NOMO-1 (cell line): ENCODE data around the gene RAB4B.
"Not testable (repeated sequence)": the region's sequence is repeated elsewhere in the genome, so short reads cannot be mapped to it uniquely, and the experiment has no call there.

Experiments used
- DNase-seq, 2 experiments: peaks; one replicate each; lab custom pipeline; 2025; ENCODE audit not compliant: unreplicated experiment in 2 of 2; lab: John Stamatoyannopoulos, UW

RAB4B gene, protein sequence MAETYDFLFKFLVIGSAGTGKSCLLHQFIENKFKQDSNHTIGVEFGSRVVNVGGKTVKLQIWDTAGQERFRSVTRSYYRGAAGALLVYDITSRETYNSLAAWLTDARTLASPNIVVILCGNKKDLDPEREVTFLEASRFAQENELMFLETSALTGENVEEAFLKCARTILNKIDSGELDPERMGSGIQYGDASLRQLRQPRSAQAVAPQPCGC

DNA sequence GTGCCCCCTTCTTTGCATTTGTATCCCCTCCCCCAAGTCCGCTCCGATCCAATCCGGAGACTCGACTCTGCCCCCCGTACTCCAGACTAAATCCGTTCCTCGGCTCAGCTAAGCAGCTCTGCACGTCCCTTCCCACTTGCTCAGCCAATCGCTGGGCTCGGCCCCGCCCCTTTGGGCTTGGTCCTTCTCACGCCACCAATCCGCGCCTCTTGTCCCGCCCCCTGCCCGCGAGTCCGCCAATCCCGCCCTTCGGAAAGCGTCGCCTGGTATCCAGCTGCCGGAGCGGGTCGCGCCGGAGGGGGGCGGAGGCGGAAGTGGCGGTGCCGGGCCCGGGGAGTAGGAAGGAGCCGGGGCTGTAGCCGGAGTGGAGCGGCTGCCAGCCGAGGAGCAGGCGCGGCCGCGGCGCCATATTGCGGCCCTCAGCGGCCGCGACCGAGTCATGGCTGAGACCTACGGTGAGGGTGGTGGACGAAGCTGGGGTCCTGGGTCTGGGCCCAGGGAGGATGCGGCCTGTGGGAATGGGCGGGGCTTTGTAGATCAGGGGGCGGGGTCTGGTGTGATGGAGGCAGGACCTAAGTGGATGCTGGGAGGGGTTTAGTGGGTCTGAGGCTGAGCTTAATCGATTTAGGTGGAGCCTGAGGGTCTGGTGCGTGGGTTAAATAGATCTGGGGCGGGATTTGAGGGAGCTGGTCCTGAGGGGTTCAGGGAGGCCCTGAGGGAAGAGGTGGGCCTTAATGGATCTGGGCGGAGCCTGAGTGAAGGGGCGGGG, at the start of gene RAB4B:
TSS of gene RAB4B (plus strand) at position 311 of the 769 bp plus-strand sequence. CDS start at position 440, 129 bp downstream.
- DNase-seq: peak; percentile 98 to 99

DNA sequence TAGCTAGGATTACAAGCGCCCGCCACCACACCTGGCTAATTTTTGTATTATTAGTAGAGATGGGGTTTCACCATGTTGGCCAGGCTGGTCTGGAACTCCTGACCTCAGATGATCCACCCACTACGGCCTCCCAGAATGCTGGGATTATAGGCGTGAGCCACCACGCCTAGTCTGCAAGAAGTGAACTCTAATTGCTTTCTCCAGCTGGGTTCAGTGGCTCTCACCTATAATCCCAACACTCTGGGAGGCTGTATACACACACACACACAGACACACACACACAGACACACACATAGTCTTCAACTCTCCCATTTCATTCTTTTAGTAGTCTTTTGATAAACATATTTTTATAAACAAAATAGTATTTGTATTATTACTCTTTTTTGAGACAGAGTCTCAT, 48.0 kb upstream of the RAB4B start:
- not testable (repeated sequence) for DNase-seq

DNA sequence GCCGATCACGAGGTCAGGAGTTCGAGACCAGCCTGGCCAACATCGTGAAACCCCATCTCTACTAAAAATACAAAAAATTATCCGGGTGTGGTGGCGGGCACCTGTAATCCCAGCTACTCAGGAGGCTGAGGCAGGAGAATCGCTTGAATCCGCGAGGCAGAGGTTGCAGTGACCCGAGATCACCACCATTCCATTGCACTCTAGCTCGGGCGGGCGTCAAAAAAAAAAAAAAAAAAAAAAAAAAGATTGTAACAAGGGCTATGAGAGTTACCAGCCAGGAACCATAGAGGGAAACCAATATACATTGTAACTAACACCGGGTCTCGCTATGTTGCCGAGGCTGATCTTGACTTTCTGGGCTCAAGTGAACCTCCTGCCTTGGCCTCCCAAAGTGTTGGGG, 45.7 kb upstream of the RAB4B start:
- not testable (repeated sequence) for DNase-seq

DNA sequence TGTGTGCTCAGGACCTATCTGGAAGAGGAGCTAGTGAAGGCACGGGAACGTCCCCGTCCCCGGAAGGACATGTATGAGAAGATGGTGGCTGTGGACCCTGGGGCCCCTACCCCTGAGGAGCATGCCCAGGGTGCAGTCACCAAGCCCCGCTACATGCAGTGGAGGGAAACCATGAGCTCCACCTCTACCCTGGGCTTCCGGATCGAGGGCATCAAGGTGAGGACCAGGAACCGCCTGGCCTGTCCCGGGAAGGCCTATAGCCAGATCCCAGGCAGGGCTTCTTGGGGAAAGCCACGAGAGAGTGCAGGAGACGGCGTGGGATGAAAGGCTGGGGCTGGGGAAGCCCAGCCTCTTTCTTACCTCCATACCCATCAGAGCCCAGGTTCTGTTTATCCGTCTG, 44.9 kb upstream of the RAB4B start:
- no peak for DNase-seq

DNA sequence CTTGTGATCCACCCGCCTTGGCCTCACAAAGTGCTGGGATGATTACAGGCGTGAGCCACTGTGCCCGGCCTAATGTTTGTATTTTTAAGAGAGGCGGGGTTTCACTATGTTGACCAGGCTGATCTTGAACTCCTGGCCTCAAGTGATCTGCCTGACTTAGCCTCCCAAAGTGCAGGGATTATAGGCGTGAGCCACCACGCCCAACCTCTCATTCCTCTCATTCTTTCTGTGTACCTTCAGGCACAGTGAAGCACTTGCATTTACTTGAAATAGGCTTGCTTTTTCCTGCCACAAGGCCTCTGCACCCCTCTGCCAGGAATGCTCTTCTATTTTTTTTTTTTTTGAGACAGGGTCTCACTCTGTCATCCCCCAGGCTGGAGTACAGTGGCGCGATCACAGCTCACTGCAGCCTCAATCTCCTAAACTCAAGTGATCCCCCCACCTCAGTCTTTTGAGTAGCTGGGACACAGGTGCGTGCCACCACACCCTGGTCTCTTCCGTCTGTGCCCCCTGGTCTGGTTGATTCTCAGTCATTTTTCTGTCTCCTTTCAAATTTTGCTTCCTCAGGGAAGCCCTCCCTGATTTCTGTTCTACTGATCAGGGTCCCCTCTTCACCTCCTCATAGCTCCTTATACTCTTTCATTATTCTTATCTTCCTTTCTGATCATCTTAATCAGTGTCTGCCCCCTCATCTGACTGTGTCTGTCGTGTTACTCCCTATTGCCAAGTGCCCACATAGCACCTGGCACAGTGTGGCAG, 42.9 kb upstream of the RAB4B start:
- no peak for DNase-seq

- DNase-seq: no peak
These were observed 41.4 kb upstream of the RAB4B start for GRCh38 chr19:40736661-40737060.

GRCh38 chr19:40737102-40737644, 40.9 kb upstream of the RAB4B start:
- DNase-seq: no peak

DNA sequence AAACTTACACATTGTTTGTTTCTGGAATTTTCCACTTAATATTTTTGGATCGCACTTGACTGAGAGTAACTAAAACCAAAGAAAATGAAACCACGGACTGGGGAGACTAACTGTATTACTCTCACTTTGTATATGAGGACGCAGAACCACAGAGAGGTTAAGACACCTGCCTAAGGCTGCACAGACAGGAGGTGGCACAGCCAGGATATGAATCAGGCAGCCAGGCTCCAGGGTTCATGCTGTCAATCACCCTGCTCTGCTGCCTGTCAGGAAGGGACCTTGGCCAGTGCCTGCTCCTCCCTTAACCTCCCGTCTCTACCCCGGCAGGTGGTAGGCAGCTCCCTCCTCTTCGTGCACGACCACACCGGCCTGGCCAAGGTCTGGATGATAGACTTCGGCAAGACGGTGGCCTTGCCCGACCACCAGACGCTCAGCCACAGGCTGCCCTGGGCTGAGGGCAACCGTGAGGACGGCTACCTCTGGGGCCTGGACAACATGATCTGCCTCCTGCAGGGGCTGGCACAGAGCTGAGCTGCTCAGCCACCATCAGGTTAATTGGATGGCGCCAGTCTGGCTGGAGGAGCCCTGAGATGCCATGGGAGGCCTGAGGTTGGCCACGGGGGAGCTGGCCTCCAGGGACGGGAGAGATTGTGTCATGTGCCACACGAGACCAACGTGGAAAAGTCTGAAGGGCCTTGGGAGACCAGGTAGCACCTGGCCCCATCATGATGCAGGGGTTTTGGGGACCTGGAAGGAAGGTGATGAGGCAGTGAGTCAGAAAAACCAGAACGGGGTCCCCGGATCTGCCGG, 38.8 kb upstream of the RAB4B start:
- DNase-seq: no peak

GRCh38 chr19:40739871-40740703, 38.0 kb upstream of the RAB4B start:
- no peak for DNase-seq

DNA sequence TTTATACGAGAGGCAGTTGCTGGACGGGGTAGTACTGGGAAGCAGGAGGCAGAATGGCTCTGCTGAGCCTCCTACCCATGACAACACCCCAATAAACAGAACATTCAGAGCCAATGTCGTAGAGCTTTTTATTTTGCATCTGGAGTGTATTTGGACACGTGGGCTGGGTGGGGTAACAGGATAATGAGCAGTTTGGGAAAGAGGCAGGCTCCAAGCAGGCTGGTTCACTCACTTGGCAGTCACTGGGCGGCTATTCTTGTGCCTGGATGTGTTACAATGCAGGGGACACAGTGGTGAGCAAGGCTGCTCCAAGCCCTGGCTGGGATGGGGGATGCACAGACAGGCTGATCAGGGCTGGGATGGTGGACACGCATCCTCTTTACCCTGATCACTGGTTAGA, 37.3 kb upstream of the RAB4B start:
- no peak for DNase-seq

- DNase-seq: no peak
These were observed 36.3 kb upstream of the RAB4B start for GRCh38 chr19:40741527-40742390.

DNA sequence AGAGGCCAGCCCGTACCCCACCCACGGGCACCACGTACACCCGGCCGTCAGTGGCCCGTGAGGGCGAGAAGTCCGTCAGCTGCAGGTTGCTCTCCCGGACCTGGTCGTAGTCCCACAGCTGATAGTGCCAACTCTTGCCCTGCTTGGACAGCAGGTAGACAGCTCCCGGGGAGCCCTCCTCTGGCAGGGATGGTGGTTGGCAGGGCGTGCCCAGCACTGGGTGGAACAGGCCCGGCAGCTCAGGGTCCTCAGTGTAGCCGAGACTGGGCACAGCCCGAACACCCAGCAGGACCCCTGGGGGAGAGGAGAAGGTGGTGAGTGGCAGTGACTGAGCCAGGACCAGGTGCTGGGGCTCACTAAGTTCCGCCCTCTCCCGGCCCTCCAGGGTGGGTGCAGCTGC, 35.6 kb upstream of the RAB4B start:
- DNase-seq: no peak

GRCh38 chr19:40742886-40743285, 35.2 kb upstream of the RAB4B start:
- no peak for DNase-seq

DNA sequence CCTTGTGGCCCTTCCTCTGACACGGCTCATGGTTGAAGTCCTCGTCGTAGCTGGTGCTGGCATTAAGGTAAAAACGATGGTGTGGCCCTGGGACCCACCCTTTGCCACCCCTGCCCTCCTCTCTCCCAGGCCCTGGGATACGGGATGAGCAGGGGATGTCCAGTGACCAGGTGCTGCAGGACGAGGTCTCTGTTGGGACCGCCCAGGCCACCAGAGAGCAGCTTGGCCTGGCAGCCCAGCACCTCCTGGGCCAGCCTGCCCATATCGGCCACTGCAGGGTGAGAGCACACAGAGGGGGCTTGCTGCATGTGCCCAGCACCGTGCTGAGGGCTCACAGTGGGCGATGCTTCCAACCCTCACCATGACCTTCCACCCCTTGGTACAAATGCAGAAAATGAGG, 34.1 kb upstream of the RAB4B start:
- DNase-seq: no peak

- DNase-seq: no peak
These were observed 33.3 kb upstream of the RAB4B start for GRCh38 chr19:40744554-40745401.

- DNase-seq: no peak
These were observed 32.7 kb upstream of the RAB4B start for GRCh38 chr19:40745402-40745780.

- no peak for DNase-seq
These were observed 30.5 kb upstream of the RAB4B start for GRCh38 chr19:40747536-40747935.
